AG08396 (cell line): ENCODE results near the gene C3AR1.
"Not testable (repeated sequence)": the region's sequence is repeated elsewhere in the genome, so short reads cannot be mapped to it uniquely, and the experiment has no call there.

Source experiments
- DNase-seq: peaks from one replicate; pipeline ENCODE4 v3.0.0; 2012; ENCODE audit warnings: low spot score, mixed read lengths

Gene C3AR1

GRCh38 chr12:8027856-8028255 lies 38.3 kb downstream of the C3AR1 start:
- no peak for DNase-seq

- DNase-seq: peak; percentile 99
These were observed 39.8 kb downstream of the C3AR1 start for GRCh38 chr12:8026291-8026900.

GRCh38 chr12:8018666-8019581 lies 47.2 kb downstream of the C3AR1 start:
- DNase-seq: no peak

GRCh38 chr12:8018213-8018612 lies 47.9 kb downstream of the C3AR1 start:
- not testable (repeated sequence) for DNase-seq

- no peak for DNase-seq
These were observed 51.3 kb downstream of the C3AR1 start for GRCh38 chr12:8014836-8015235.

GRCh38 chr12:8012651-8013309 lies 53.4 kb downstream of the C3AR1 start:
- no peak for DNase-seq

- DNase-seq: no peak
These were observed 54.8 kb downstream of the C3AR1 start for GRCh38 chr12:8011331-8011730.
